Measurements from ENCODE around the gene ZNG1F.
"Not testable (repeated sequence)": the region's sequence is repeated elsewhere in the genome, so short reads cannot be mapped to it uniquely, and the experiment has no call there.

ZNG1F gene

DNA sequence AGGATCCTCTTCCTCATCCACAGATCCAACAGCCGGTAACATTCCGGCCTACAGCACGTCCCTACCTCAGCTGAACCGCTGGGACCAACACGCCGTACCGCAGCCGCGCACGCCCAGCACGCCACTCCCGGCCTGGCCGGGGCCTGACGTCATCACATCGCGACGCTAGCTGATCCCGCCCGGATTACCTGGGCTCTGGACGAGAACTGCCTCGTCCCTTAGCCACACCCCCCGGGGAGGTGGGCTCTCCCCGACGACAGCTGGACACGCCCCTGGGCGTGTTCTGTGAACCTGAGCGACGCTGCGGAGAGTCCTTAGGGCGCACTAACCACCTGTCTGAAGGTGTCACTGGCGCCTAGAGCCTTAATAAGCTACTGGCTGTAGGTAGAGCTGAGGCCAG is at the start of gene ZNG1F:
TSS of gene ZNG1F (minus strand) at position 101 of the 400 bp plus-strand sequence. CDS start at position 42, 59 bp downstream.
- H3K27me3 ChIP-seq (ENCODE audit: insufficient read depth, low read length); H3K9me3 ChIP-seq (ENCODE audit: insufficient read depth, low read depth, low read length); H3K9ac ChIP-seq (ENCODE audit: low read depth, low read length); H3K36me3 ChIP-seq (ENCODE audit: insufficient read depth, low read depth, low read length); H3K4me1 ChIP-seq (ENCODE audit: insufficient read depth, low read length); H3K4me3 ChIP-seq (ENCODE audit: low read length); H3K27ac ChIP-seq (ENCODE audit: low read length): not testable (repeated sequence)

DNA sequence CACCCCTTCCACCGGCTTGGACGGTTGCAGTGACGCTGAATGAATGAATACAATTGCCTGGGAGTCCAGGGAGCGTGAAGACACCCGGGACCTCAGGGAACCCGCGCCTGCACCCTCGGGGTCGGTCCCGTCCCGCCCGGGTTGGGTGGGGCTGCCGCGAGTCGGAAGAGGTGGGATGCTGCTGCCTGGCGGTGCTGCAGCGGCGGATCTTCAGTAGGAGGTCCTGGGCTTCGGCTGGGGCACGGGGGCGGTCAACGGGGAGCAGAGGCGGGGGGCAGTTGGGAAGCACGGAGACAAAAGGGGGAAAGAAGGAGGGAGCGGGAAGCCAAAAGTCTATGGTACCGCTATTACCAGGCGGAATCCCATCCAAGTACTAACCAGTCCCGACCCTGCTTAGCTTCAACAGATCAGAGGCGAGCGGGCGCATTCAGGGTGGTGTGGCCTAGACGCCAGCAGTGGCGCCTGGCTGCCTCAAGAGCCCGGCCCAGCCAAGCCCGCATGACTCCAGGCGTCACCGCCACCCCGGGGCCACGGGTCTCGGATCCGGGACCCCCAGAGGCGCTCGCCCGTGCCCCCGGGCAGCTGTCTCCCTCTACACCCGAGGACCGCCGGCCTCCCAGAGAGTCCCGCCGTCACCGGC is 48.1 kb upstream of the ZNG1F start:
- peaks cover 13% of the 10 kb centered on the region for H3K27me3 ChIP-seq (ENCODE audit: insufficient read depth, low read length)
- not testable (repeated sequence) for H3K4me3 ChIP-seq (ENCODE audit: low read length); H3K36me3 ChIP-seq (ENCODE audit: insufficient read depth, low read depth, low read length); H3K9ac ChIP-seq (ENCODE audit: low read depth, low read length); H3K27ac ChIP-seq (ENCODE audit: low read length); H3K4me1 ChIP-seq (ENCODE audit: insufficient read depth, low read length)
- peaks cover 20% of the 10 kb centered on the region for H3K9me3 ChIP-seq (ENCODE audit: insufficient read depth, low read depth, low read length)

DNA sequence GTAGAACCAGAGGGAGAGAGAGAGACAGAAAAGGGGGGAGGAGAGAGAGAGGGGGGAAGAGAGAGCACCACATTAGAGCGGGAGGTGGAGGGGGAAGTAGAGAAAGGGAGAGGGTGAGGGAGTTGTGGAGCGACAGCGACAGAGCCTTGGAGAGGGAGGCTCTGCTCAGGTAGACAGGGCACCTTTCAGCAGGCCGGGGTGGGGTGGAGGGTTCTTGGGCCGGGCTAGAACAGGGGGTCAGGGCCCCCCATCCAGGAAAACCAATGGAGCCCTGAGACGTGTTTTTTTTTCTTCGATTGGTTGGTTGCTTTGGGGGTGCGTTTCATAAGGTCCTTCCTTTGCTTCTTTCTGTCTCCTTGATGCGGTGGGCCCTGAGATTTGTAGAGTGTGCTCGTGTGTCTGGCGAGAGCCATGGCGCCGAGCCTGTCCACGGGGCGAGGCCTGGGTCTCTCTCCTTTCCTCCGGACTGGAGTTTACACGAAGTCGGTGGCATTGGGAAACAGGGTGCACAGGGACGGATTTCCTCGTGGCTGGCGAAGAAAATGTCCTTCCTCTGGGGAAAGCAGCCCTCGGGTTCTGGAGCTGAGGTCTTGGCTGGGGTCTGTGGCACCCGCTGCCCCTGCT is 47.5 kb upstream of the ZNG1F start:
- H3K9me3 ChIP-seq (ENCODE audit: insufficient read depth, low read depth, low read length) = peaks cover 22% of the 10 kb centered on the region
- H3K9ac ChIP-seq (ENCODE audit: low read depth, low read length); H3K36me3 ChIP-seq (ENCODE audit: insufficient read depth, low read depth, low read length); H3K4me3 ChIP-seq (ENCODE audit: low read length); H3K27ac ChIP-seq (ENCODE audit: low read length); H3K4me1 ChIP-seq (ENCODE audit: insufficient read depth, low read length): not testable (repeated sequence)
- peaks cover 13% of the 10 kb centered on the region for H3K27me3 ChIP-seq (ENCODE audit: insufficient read depth, low read length)

DNA sequence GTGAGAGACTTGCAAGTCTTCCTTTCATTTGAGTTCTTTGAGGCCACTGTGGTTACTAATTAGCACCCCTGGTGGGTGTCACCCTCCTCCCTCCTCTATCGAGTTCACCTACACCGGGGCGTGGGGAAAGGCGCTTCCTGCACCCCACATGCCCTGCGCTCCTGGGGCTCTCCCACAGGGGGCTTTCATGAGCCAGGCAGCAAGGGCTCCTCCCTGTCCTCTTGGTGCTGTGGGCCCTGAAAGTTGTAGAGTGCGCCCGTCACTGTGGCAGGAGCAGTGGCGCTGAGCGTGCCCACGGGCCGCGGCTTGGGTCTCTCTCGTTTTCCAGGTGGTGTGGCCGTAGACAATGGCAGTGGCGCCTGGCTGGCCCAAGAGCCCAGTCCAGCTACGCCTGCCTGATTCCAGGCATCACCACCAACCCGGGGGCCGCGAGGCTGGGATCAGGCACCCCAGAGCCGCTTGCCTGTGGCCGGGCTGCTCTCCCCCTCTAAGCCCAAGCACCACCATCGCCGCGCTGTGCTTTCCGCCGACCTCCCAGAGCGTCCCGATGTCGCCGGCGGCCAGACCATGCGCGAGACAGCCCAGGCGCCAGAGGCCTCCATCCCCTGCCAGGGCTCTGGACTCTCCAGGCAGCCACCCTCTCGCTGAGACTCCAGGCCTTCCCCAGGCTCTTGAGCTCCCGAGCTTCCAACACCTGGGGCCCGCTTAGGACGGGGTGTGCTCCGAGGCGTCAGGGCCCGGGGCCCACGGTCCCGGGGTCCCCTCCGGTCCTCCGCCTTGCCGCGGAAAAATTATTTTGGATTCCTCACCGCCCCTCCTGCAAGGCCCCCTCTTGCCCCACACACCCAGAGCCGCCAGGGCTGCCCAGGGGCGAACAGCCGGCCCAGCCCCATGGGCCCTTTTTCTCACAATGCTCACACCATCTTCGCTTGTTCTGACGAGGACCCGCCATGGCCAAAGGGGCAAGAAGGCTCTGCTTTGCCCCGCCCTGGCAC is 46.0 kb upstream of the ZNG1F start:
- H3K27ac ChIP-seq (ENCODE audit: low read length); H3K4me1 ChIP-seq (ENCODE audit: insufficient read depth, low read length); H3K36me3 ChIP-seq (ENCODE audit: insufficient read depth, low read depth, low read length); H3K9ac ChIP-seq (ENCODE audit: low read depth, low read length); H3K4me3 ChIP-seq (ENCODE audit: low read length): not testable (repeated sequence)
- Histone ChIP-seq H3K9me3 (ENCODE audit: insufficient read depth, low read depth, low read length) (peaks cover 26% of the 10 kb centered on the region), H3K27me3 (ENCODE audit: insufficient read depth, low read length) (peaks cover 13% of the 10 kb centered on the region)

DNA sequence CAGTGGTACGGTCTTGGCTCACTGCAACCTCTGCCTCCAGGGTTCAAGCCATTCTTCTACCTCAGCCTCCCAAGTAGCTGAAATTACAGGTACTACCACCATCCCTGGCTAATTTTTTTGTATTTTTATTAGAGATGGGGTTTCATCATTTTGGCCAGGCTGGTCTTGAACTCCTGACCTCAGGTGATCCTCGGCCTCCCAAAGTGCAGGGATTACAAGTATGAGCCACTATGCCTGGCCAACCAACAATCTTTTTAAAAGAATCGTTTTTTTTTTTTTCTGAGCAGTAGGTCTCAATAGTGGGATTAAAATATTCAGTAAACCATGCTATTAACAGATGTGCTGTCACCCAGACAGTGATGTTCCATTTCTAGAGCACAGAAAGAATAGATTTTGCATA is 45.1 kb upstream of the ZNG1F start:
- not testable (repeated sequence) for H3K9ac ChIP-seq (ENCODE audit: low read depth, low read length); H3K27ac ChIP-seq (ENCODE audit: low read length); H3K4me3 ChIP-seq (ENCODE audit: low read length); H3K4me1 ChIP-seq (ENCODE audit: insufficient read depth, low read length); H3K36me3 ChIP-seq (ENCODE audit: insufficient read depth, low read depth, low read length)
- peaks cover 13% of the 10 kb centered on the region for H3K27me3 ChIP-seq (ENCODE audit: insufficient read depth, low read length)
- peaks cover 32% of the 10 kb centered on the region for H3K9me3 ChIP-seq (ENCODE audit: insufficient read depth, low read depth, low read length)

DNA sequence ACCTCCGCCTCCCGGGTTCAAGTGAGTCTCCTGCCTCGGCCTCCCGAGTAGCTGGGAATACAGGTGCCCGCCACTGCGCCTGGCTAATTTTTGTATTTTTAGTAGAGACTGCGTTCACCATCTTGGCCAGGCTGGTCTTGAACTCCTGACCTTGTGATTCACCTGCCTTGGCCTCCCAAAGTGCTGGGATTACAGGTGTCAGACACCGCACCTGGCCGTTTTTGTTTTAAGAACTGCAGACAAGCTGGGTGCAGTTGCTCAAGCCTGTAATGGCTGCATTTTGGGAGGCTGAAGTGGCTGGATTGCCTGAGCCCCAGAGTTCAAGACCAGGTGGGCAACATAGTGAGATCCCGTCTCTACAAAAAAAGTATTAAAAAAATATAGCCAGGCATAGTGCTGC is 43.2 kb upstream of the ZNG1F start:
- not testable (repeated sequence) for H3K27ac ChIP-seq (ENCODE audit: low read length); H3K36me3 ChIP-seq (ENCODE audit: insufficient read depth, low read depth, low read length); H3K9ac ChIP-seq (ENCODE audit: low read depth, low read length); H3K4me3 ChIP-seq (ENCODE audit: low read length); H3K4me1 ChIP-seq (ENCODE audit: insufficient read depth, low read length)
- Histone ChIP-seq H3K27me3 (ENCODE audit: insufficient read depth, low read length) (peaks cover 13% of the 10 kb centered on the region), H3K9me3 (ENCODE audit: insufficient read depth, low read depth, low read length) (peaks cover 31% of the 10 kb centered on the region)

DNA sequence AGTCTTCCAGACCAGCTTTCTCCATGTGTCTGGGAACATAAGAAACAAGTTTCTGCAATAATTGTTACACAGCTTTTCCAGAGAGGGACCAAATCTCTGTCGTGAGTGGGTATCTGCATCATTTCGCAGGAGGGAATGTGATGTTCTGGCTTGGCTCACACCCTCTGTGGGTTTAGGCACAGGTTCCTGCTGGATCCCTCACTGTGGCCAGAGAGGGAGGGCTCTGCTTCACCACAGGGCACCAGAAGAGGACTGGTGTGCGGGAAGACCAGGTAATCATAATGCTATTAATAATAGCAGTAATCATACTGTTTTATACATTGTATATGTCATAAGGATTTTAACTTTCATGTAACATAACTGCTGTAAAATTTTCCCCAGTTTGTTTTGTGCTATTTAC is 41.3 kb upstream of the ZNG1F start:
- not testable (repeated sequence) for H3K36me3 ChIP-seq (ENCODE audit: insufficient read depth, low read depth, low read length); H3K27ac ChIP-seq (ENCODE audit: low read length); H3K4me3 ChIP-seq (ENCODE audit: low read length); H3K9ac ChIP-seq (ENCODE audit: low read depth, low read length); H3K4me1 ChIP-seq (ENCODE audit: insufficient read depth, low read length)
- Histone ChIP-seq H3K9me3 (ENCODE audit: insufficient read depth, low read depth, low read length) (peaks cover 27% of the 10 kb centered on the region), H3K27me3 (ENCODE audit: insufficient read depth, low read length) (peaks cover 13% of the 10 kb centered on the region)

DNA sequence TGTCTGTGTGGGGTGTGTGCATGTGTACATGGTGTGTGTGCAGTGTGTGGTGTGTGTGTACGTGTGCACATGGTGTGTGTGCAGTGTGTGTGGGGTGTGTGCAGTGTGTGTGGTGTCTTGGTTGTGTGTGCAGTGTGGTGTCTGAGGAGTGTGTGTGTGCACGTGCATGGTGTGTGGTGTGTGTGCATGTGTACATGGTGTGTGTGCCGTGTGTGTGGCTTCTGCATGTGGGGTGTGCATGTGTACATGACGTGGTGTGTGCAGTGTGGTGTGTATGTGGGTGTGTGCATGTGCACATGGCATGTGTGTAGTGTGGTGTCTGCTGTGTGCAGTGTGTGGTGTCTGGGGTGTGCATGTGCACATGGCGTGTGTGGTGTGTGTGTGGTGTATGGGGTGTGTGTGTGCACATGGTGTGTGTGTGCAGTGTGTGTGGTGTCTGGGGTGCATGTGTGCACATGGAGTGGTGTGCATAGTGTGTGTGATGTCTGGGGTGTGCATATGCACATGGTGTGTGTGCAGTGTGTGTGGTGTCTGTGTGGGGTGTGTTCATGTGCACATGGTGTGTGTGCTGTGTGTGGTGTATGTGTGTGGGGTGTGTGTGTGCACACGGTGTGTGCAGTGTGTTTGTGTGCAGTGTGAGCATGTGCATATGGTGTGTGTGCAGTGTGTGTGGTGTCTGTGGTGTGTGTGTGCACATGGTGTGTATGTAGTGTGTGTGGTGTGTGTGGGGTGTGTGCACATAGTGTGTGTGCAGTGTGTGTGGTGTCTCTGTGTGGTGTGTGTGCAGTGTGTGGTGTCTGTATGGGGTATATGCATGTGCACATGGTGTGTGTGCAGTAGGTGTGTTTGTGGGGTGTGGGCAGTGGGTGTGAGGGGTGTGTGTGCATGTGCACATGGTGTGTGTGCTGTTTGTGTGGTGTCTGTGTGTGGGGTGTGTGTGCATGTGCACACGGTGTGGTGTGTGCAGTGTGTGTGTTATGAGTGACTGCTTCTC is 40.6 kb upstream of the ZNG1F start:
- H3K9ac ChIP-seq (ENCODE audit: low read depth, low read length) = no peak overlapping the region

DNA sequence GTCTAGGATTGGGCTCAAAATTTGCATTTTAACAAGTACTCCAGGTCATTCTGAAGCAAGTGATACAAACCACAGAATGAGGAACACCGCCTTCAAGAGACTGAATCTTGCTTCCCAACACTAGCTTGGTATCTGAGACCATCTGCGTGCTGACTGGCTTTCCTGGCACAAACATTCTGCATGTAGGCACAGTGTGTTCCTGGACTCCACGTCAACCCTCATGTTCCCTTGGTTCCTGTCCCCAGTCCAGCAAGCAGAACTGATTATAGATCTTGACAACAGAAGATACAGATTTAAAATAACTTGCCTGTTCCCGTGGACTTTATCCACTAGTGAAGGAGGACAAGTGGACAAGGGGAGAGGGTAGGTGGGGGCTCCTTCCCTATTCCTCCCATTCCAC is 30.7 kb upstream of the ZNG1F start:
- not testable (repeated sequence) for H3K4me1 ChIP-seq (ENCODE audit: insufficient read depth, low read length); H3K36me3 ChIP-seq (ENCODE audit: insufficient read depth, low read depth, low read length); H3K4me3 ChIP-seq (ENCODE audit: low read length); H3K27me3 ChIP-seq (ENCODE audit: insufficient read depth, low read length); H3K9ac ChIP-seq (ENCODE audit: low read depth, low read length); H3K9me3 ChIP-seq (ENCODE audit: insufficient read depth, low read depth, low read length); H3K27ac ChIP-seq (ENCODE audit: low read length)

More for the DNA sequence above, 40.6 kb upstream of the ZNG1F start:
- Histone ChIP-seq H3K9me3 (ENCODE audit: insufficient read depth, low read depth, low read length) (peaks cover 27% of the 10 kb centered on the region), H3K36me3 (ENCODE audit: insufficient read depth, low read depth, low read length) (no peaks in the 10 kb centered on the region), H3K4me1 (ENCODE audit: insufficient read depth, low read length) (no peaks in the 10 kb centered on the region), H3K4me3 (ENCODE audit: low read length) (no peak overlapping the region; the same call in 1 of the 2 replicates), H3K27me3 (ENCODE audit: insufficient read depth, low read length) (peaks cover 9% of the 10 kb centered on the region), H3K27ac (ENCODE audit: low read length) (no peak overlapping the region)

DNA sequence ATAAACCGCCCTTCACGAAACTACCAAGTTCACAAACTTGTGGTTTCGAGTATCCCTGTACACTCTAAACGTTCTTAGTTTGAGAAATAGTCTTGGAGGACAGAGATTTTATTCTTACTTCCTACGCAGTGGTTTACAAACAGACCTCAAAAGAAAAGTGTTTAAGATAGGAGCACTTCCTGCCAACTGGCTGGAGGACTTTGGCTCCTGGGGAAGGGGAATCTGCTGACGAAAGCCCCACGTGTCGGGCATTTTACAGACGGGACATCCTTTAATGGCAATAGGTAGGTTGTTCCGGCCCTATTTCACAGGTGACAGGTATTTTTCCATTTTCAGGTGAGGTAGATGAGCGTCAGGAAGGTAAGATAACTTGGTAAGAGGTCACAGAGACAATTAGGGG is 678 bp downstream of the ZNG1F start:
- not testable (repeated sequence) for H3K9ac ChIP-seq (ENCODE audit: low read depth, low read length)

DNA sequence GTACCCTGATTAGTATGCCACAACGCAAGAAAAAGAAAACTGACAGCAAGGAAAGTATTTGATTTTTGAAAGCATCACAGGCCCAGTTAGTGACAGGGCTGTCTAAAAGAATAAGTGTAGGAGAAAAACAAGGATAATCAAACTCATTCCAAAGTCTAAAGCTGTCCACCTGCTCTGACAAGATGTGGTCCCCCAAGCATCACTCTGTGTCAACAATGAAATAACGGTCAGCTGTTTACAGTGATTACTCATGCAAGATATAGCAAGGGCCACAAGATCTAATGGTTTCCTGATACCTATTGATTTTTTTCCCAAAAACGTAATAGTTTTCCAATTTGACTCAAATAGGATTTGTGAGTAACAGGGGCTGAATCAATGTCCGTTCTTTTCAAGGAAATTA is 14.1 kb downstream of the ZNG1F start:
- H3K4me1 ChIP-seq (ENCODE audit: insufficient read depth, low read length); H3K27me3 ChIP-seq (ENCODE audit: insufficient read depth, low read length); H3K9me3 ChIP-seq (ENCODE audit: insufficient read depth, low read depth, low read length); H3K27ac ChIP-seq (ENCODE audit: low read length); H3K9ac ChIP-seq (ENCODE audit: low read depth, low read length); H3K36me3 ChIP-seq (ENCODE audit: insufficient read depth, low read depth, low read length); H3K4me3 ChIP-seq (ENCODE audit: low read length): not testable (repeated sequence)

More for the DNA sequence above, 678 bp downstream of the ZNG1F start:
- H3K27me3 ChIP-seq (ENCODE audit: insufficient read depth, low read length); H3K36me3 ChIP-seq (ENCODE audit: insufficient read depth, low read depth, low read length); H3K27ac ChIP-seq (ENCODE audit: low read length); H3K4me3 ChIP-seq (ENCODE audit: low read length); H3K9me3 ChIP-seq (ENCODE audit: insufficient read depth, low read depth, low read length); H3K4me1 ChIP-seq (ENCODE audit: insufficient read depth, low read length): not testable (repeated sequence)
